ENCODE data around the gene FOXI1. TPM values are rescaled to one million over a fixed set of nuclear protein-coding genes. Genes with fewer than 3 reads are reported as not detected.

Gene FOXI1
- total RNA-seq, 2 donors from 2014 or later = not detected

- no peaks in the 10 kb centered on the region for H3K4me1 ChIP-seq
- H3K27ac ChIP-seq = no peak overlapping the region
- H3K27me3 ChIP-seq = no peaks in the 10 kb centered on the region
- no peaks in the 10 kb centered on the region for H3K36me3 ChIP-seq
- no peak for TF ChIP-seq CTCF (IDR thresholded peaks at IDR 0.05)
- peaks cover 0 to 3% of the 10 kb centered on the region in 2 donors for H3K9me3 ChIP-seq
- no peak overlapping the region for H3K4me3 ChIP-seq
- DNase-seq (ENCODE audit: low spot score) = no peak
Observed at GRCh38 chr5:170095646-170096045, 10.1 kb upstream of the FOXI1 start.

DNA sequence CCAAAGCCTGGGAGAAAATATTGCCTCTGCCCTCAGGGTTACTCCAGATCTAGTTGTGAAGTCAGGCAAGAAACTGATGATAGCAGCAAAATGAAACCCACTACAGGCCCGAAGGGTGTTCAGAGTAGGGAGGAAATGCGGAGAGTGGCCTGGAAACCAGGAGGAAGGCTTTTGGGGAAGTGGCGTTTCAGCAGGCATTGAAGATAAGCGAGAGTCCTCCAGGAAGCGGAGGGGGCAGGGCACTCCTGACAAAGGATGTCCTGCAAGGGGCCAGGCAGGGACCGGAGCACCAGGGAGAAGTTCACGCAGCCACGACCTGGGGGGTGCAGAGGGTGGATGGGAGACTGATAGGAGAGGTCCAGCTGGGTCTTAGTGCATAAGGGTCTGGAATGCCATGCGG, 7.8 kb upstream of the FOXI1 start:
- Histone ChIP-seq H3K4me3 (no peak overlapping the region), H3K27me3 (no peaks in the 10 kb centered on the region), H3K36me3 (no peaks in the 10 kb centered on the region), H3K9me3 (peaks cover 0 to 3% of the 10 kb centered on the region in 2 donors), H3K4me1 (no peaks in the 10 kb centered on the region), H3K27ac (no peak overlapping the region)
- TF ChIP-seq CTCF (IDR thresholded peaks at IDR 0.05) = no peak
- no peak for DNase-seq (ENCODE audit: low spot score)

GRCh38 chr5:170100066-170100943, 5.4 kb upstream of the FOXI1 start:
- TF ChIP-seq CTCF (IDR thresholded peaks at IDR 0.05) = peak; percentile 47 to 75
- Histone ChIP-seq H3K4me1 (no peaks in the 10 kb centered on the region), H3K27me3 (no peaks in the 10 kb centered on the region), H3K27ac (no peak overlapping the region), H3K36me3 (no peaks in the 10 kb centered on the region), H3K9me3 (peaks cover 0 to 3% of the 10 kb centered on the region in 2 donors), H3K4me3 (no peak overlapping the region)
- peak; percentile 89 for DNase-seq (ENCODE audit: low spot score)

GRCh38 chr5:170103447-170103846, 2.2 kb upstream of the FOXI1 start:
- Histone ChIP-seq H3K4me3 (no peak overlapping the region), H3K27me3 (no peaks in the 10 kb centered on the region), H3K27ac (no peak overlapping the region), H3K9me3 (peaks cover 0 to 3% of the 10 kb centered on the region in 2 donors), H3K36me3 (no peaks in the 10 kb centered on the region), H3K4me1 (no peaks in the 10 kb centered on the region)
- TF ChIP-seq CTCF (IDR thresholded peaks at IDR 0.05) = no peak
- DNase-seq (ENCODE audit: low spot score) = no peak

DNA sequence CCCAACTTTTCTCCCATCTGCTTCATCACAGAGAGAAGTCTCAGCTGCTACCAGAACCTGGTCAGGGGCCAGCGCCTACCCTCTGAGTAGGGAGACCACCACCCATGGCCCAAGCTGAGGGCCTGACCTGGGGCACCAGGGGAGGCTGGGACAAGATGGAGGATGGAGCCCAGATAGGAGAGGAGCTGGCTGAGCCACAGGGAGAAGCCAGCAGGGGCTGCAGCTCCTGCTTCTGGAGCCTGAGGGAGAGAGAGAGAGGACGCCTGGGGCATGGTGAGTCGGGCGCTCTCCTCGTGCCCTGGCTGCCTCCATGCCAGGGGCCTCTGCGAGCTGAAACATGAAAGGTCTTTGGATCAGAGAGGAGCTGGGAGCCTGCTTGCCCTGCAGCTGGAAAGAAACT, 1.4 kb upstream of the FOXI1 start:
- no peaks in the 10 kb centered on the region for H3K36me3 ChIP-seq
- no peak for TF ChIP-seq CTCF (IDR thresholded peaks at IDR 0.05)
- H3K27me3 ChIP-seq = no peaks in the 10 kb centered on the region
- no peaks in the 10 kb centered on the region for H3K4me1 ChIP-seq
- no peak overlapping the region for H3K27ac ChIP-seq
- no peak overlapping the region for H3K4me3 ChIP-seq
- no peak for DNase-seq (ENCODE audit: low spot score)
- no peaks in the 10 kb centered on the region for H3K9me3 ChIP-seq
